GM19328 (cell line): ENCODE data around the gene CCDC146.
"Not testable (repeated sequence)": the region's sequence is repeated elsewhere in the genome, so short reads cannot be mapped to it uniquely, and the experiment has no call there.

Experiments used
- ATAC-seq: cut with Tn5 transposase; IDR thresholded peaks from one replicate; pipeline ENCODE4 v1.9.1; 2021; ENCODE audit warnings: mild to moderate bottlenecking, moderate library complexity; ENCODE audit not compliant: unreplicated experiment

Gene CCDC146

GRCh38 chr7:77326131-77326530 lies 203.7 kb downstream of the CCDC146 start:
- no peak for ATAC-seq

GRCh38 chr7:77327067-77327931 lies 204.9 kb downstream of the CCDC146 start:
- ATAC-seq: no peak

GRCh38 chr7:77327932-77328628 lies 205.7 kb downstream of the CCDC146 start:
- ATAC-seq: no peak

- ATAC-seq: no peak
Measured at GRCh38 chr7:77328669-77329068, 206.3 kb downstream of the CCDC146 start.

- no peak for ATAC-seq
Measured at GRCh38 chr7:77329466-77330168, 207.2 kb downstream of the CCDC146 start.

GRCh38 chr7:77330169-77330882 lies 207.9 kb downstream of the CCDC146 start:
- no peak for ATAC-seq

- peak; percentile 62 for ATAC-seq
Measured at GRCh38 chr7:77331938-77332695, 209.7 kb downstream of the CCDC146 start.

- not testable (repeated sequence) for ATAC-seq
Measured at GRCh38 chr7:77334039-77334438, 211.6 kb downstream of the CCDC146 start.

- ATAC-seq: no peak
Measured at GRCh38 chr7:77335581-77335980, 213.2 kb downstream of the CCDC146 start.

- ATAC-seq: no peak
Measured at GRCh38 chr7:77337456-77337990, 215.1 kb downstream of the CCDC146 start.

- ATAC-seq: no peak
Measured at GRCh38 chr7:77338260-77338659, 215.8 kb downstream of the CCDC146 start.

- no peak for ATAC-seq
Measured at GRCh38 chr7:77338883-77339629, 216.6 kb downstream of the CCDC146 start.

GRCh38 chr7:77339726-77340125 lies 217.3 kb downstream of the CCDC146 start:
- ATAC-seq: no peak
